Coronary artery (tissue), 2 donors: ENCODE data around the gene USP2.
A peak's percentile ranks its signal among the peaks of the same experiment; 100 is the strongest.

Source experiments
- DNase-seq: peaks from one replicate; pipeline ENCODE4 v3.0.0-alpha.2; 2017; ENCODE audit warnings: low spot score
- H3K27ac ChIP-seq, 2 donors: fragments of 200-600 bp; sonication (generic); one replicate each; pipeline ENCODE4 v1.5.1; 2016 to 2019
- H3K4me3 ChIP-seq: fragments of 200-600 bp; sonication (generic); 2 replicates; pipeline ENCODE4 v1.5.1; 2016; ENCODE audit warnings: mild to moderate bottlenecking, moderate library complexity
- TF ChIP-seq, protein P1 (sequence below): fragments of 200-600 bp; sonication (generic); IDR thresholded peaks from one replicate; pipeline ENCODE4 v1.5.1; 2019; ENCODE audit warnings: antibody characterized with exemption

USP2 gene

DNA sequence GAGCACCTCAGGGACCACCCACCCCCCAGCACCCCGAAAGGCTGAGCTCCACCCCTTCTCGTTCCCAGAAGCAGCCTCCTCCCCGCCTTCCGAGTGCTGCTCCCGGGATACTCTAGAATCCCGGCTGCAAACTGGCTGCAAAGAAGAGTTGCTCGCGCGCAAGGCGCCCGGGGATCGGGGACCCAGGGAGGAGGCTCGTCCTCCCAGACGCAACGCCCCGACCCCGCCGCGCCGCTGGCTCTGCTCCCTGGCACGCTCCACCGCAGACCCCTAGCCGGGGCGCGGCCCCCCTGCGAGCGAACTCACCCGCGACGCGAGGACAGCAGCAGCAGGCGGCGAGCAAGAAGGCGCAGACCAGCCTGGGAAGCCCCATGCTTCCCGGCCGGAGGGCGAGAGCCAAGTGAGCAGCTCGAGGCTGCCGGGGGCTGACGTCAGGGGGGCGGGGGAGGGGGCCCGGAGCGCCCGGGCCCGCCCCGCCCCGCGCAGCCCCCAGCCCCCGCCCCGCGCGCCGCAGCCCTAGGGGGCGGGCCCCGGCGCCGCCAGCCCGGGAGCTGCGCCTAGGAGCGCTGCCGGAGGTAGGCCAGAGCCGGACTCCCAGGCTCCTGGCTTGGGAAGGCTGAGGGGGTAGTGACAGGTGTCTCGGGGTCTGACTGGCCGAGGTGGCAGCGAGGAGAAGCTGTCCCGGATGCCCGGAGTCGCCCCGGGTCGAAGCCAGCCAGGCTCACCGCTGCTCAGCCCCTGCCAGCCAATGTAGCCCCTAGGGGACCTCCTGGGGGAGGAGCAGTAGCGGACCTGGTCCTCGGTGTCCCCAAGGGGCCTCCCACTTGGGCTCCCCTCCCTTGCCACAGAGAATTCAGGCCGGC, 64.5 kb downstream of the USP2 start, which contains the start of gene MCAM:
Gene MCAM, minus strand, starts transcription at position 402 of the 863 bp plus-strand sequence. Its CDS starts 29 bp downstream, at position 373.
- Histone ChIP-seq H3K27ac (peak within 1 kb of the TSS; percentile 95 to 99), H3K4me3 (peak within 1 kb of the TSS; percentile 95)
- peak; percentile 95 for DNase-seq
- TF ChIP-seq, protein P1, sequence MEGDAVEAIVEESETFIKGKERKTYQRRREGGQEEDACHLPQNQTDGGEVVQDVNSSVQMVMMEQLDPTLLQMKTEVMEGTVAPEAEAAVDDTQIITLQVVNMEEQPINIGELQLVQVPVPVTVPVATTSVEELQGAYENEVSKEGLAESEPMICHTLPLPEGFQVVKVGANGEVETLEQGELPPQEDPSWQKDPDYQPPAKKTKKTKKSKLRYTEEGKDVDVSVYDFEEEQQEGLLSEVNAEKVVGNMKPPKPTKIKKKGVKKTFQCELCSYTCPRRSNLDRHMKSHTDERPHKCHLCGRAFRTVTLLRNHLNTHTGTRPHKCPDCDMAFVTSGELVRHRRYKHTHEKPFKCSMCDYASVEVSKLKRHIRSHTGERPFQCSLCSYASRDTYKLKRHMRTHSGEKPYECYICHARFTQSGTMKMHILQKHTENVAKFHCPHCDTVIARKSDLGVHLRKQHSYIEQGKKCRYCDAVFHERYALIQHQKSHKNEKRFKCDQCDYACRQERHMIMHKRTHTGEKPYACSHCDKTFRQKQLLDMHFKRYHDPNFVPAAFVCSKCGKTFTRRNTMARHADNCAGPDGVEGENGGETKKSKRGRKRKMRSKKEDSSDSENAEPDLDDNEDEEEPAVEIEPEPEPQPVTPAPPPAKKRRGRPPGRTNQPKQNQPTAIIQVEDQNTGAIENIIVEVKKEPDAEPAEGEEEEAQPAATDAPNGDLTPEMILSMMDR = no peak

DNA sequence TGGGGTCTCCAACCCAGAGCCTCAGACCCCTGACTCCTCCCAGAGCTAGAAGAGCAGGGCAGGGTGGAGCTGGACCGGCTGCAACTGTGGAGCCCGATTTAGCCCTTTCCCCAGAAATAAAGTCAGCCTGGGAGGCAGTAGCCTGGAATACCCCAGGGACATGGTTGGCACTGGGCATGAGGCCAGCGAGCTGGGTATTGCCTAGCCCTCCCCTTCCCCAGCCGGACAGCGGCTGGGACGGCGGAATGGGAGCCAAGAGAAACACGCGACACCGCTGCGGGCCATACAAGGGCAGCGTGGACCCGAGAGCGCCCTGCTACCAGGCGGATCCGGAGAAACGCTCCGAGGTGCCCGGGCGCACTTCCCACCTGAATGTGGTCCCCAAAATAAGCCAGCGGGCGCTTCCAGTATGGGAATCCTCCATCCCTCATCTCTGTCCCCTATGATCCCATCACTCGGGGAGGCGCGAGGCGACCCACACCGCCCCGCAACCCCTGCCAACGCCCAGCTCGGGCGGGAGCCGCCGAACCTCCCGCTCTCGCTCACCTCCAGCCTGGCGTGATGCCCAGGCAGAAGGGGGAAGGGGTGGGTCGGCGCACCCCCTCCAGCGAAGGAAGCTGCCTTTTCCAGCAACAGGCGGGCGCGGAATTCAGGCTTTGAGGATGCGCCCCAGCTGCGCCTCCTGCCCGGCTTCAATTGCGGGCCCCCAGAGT, 65.3 kb downstream of the USP2 start:
- H3K27ac ChIP-seq = peak overlapping the region; percentile 95 to 99

DNA sequence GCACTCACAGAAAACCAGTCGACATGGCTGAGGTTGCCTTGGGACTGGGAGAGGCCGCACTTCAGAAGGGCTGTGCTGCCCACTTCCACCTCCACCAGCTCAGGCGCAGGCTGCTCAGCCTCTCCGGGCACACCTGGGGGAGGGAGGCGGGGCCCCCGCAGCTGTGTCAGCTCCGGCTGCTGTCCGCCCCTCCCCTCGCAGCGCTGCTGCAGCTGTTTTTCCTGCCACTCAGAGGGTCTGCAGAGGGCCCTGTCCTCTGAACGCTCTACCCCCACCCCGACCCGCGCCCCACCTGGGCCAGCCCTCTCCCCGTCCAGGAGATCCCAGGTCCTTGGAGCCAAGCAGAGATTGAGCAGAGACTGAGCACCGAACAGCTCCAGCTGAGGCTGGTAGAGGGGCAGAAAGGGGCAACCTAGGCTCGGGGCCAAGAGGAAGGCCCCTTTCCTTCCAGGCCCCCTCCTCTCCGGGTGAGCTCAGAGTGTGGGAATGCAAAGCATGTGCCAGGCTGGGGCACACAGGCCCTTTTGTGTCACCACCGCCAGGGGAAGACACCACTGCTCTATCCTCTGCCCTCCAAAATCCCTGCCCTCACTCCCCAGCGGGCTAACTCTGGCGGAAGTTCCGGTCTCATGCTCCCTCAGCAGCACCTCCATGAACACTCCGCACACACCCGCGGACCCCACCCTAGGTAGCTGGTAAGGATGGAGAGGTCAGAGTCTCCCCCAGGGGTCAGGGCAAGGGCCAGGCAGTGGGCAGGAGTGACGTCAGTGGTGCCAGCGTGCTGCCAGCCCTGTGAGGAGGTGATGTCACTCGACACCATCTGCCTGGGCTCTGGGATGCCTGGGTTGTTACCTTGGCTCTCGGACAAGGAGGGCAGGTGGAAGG, 66.1 kb downstream of the USP2 start:
- TF ChIP-seq, protein P1 = no peak
- Histone ChIP-seq H3K4me3 (peak overlapping the region; percentile 95), H3K27ac (peak overlapping the region; percentile 95 to 99)
- DNase-seq = no peak

More for the DNA sequence above, 65.3 kb downstream of the USP2 start:
- DNase-seq = peak; percentile 94
- TF ChIP-seq, protein P1 = no peak
- H3K4me3 ChIP-seq = peak overlapping the region; percentile 95

DNA sequence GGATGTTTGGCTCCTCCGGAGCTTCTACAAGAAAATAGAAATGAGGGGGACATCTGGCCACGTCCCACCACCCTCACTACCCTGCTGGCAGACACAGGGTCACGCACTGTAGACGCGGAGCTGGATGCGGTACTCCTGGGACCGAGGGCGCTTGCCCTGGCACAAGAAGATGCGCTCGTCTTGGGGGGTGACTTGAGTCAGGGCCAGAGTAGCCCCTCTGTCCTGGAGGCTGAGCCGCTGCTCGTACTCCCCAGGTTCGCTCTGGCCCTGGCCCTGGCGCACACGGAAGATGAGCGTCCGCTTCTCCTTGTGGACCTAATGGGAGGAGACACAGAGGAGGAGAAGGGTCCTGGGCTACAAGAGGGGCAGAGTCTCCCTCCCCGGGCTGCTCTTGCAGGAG, 66.8 kb downstream of the USP2 start:
- TF ChIP-seq, protein P1 = no peak
- no peak for DNase-seq
- Histone ChIP-seq H3K4me3 (peak overlapping the region; percentile 95), H3K27ac (peak overlapping the region; percentile 95 to 99)

DNA sequence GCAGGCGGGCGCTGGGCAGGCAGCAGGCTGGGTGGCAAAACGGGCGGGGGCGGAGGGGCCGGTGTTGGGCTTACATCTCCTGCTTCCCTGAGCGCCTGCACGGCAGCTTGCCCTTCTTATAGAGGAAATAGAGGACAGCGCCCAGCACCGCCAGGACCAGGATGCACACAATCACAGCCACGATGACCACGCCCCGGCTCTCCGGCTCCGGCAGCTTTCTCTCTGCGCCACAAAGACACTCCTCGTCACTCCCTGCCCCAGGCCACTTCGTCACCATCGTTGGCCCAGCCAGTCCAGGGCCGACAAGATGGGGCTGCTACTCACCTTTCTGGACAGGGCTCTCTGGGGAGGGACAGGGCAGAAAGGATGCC, 70.8 kb downstream of the USP2 start:
- Histone ChIP-seq H3K27ac (peak overlapping the region; percentile 95 to 99), H3K4me3 (peak overlapping the region; percentile 95)
- TF ChIP-seq, protein P1 = no peak
- no peak for DNase-seq

DNA sequence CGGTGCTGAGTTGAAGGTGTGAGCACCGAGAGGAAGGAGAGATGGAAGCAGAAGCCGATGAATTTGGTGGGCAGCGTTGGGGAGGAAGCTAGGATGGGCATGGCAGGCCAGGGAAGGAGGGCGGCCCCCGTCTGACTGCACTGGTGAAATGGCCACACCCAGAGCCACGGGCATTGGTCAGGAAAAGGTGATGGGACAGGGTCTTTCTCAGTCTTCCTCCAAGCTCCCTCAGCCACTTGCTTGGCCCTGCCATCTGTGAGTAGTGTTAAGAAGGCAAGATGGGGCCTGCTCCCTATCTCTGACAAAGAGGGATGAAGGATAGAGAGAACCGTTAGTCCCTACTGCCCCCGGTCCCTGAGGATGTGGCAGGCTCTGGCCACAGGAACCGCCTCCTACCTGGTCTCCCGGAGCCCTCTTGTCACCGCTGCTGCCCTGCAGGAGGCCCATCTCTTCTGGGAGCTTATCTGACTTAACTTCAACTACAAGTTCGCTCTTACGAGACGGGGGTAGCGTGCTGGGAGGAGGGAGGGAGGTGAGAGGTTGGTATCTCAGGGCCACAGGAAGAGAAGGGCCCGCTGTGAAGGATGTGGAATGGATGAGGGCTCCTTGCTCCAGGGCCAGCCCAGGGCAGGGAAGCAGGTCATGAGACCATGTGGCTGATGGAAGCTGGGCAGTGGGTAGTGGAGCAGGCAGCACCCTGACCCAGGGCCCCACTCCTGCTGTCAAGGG, 71.4 kb downstream of the USP2 start:
- peak overlapping the region; percentile 95 to 99 for H3K27ac ChIP-seq
- H3K4me3 ChIP-seq = peak overlapping the region; percentile 95
- TF ChIP-seq, protein P1 = no peak
- no peak for DNase-seq
